ENCODE measurements around the gene RHBDL2. TPM values are rescaled to one million over a fixed set of nuclear protein-coding genes. Genes with fewer than 3 reads are reported as not detected.

Gene RHBDL2
- total and polyA plus RNA-seq, 2 donors (not counting 3 experiments of a cell fraction or from before 2014, with no cell fraction given) = 0.06 to 1.4 TPM

DNA sequence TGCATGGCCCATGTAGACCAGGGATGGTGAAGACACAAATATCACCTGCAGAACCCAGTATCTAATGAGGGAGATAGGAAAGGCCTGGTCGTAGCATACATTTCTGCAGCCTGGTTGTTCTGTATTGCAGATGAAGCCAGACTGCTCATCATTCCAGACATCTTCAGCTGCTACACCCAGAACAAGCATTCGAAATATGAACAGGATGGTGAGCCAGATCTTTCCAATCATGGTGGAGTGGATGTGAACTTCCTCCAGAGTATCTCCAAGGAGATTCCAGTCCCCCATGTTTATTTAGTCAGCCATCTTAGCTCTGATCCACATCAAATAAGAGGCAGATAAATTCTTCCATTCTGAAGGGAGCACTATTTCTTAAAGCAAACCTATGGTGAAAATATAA, 65.8 kb downstream of the RHBDL2 start:
- no peak for FAIRE-seq
- dilution Hi-C loops (cut with MboI; ENCODE audit: extremely low pct_ligation_motif_present, low sequenced_read_pairs) (no loop called here), intact Hi-C loops (cut with micrococcal nuclease) (no loop called here)
- Histone ChIP-seq H3K4me1 (ENCODE audit: control insufficient read depth, extremely low read depth, insufficient read depth, low read length) (peaks cover 12% of the 10 kb centered on the region), H3K9me3 (replicated peaks; ENCODE audit: control insufficient read depth, insufficient read depth, low read length) (no peaks in the 10 kb centered on the region), H3K9ac (replicated peaks; ENCODE audit: extremely low read depth, insufficient read depth, low read length) (no peak overlapping the region), H3K27me3 (ENCODE audit: control insufficient read depth in 2 of 2, insufficient read depth in 2 of 2, low read length in 2 of 2) (no peaks in the 10 kb centered on the region), H3K4me2 (ENCODE audit: insufficient read depth, low read length) (no peak overlapping the region), H3K27ac (ENCODE audit: insufficient read depth, low read depth, low read length) (no peak overlapping the region), H4K20me1 (replicated peaks; ENCODE audit: control insufficient read depth, extremely low read depth, insufficient read depth, low read length) (no peaks in the 10 kb centered on the region), H3K4me3 (replicated peaks in 1 of 3; ENCODE audit: insufficient read depth in 1 of 3, low read depth in 1 of 3, low read length in 3 of 3) (no peak overlapping the region), H3K9me1 (replicated peaks; ENCODE audit: control insufficient read depth, extremely low read depth, insufficient read depth, low read length) (no peaks in the 10 kb centered on the region), H2AFZ (ENCODE audit: low read depth, low read length) (no peak overlapping the region), H3K79me2 (ENCODE audit: control insufficient read depth, insufficient read depth, low read length) (peaks cover 8% of the 10 kb centered on the region), H3K36me3 (ENCODE audit: control insufficient read depth in 2 of 2, extremely low read depth in 1 of 2, insufficient read depth in 2 of 2, low read length in 2 of 2) (no peaks in the 10 kb centered on the region)
- POLR2A ChIA-PET = no interaction called here
- CTCF ChIA-PET = interaction anchor here (1.6 kb wide), 1 partner anchor 216 kb away, joined by 4 read pairs; no protein-coding TSS in a partner anchor
- DNase-seq (ENCODE audit: low read depth, low spot score) = no peak
- TF ChIP-seq, protein P1, sequence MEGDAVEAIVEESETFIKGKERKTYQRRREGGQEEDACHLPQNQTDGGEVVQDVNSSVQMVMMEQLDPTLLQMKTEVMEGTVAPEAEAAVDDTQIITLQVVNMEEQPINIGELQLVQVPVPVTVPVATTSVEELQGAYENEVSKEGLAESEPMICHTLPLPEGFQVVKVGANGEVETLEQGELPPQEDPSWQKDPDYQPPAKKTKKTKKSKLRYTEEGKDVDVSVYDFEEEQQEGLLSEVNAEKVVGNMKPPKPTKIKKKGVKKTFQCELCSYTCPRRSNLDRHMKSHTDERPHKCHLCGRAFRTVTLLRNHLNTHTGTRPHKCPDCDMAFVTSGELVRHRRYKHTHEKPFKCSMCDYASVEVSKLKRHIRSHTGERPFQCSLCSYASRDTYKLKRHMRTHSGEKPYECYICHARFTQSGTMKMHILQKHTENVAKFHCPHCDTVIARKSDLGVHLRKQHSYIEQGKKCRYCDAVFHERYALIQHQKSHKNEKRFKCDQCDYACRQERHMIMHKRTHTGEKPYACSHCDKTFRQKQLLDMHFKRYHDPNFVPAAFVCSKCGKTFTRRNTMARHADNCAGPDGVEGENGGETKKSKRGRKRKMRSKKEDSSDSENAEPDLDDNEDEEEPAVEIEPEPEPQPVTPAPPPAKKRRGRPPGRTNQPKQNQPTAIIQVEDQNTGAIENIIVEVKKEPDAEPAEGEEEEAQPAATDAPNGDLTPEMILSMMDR (IDR thresholded peaks at IDR 0.05; ENCODE audit: extremely low read depth in 1 of 2, insufficient read depth in 1 of 2, low read depth in 1 of 2, low read length in 2 of 2) = no peak
- TF ChIP-seq, protein P2, sequence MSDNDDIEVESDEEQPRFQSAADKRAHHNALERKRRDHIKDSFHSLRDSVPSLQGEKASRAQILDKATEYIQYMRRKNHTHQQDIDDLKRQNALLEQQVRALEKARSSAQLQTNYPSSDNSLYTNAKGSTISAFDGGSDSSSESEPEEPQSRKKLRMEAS (IDR thresholded peaks at IDR 0.05; ENCODE audit: insufficient read depth, insufficient read length) = no peak
- TF ChIP-seq MYC (IDR thresholded peaks at IDR 0.05; ENCODE audit: low read depth, low read length) (no peak), POLR2A (IDR thresholded peaks at IDR 0.05; ENCODE audit: low read depth, low read length) (no peak), FOS (IDR thresholded peaks at IDR 0.05; ENCODE audit: borderline replicate concordance, insufficient read depth, low read length) (no peak), GATA2 (IDR thresholded peaks at IDR 0.05; ENCODE audit: insufficient read depth, insufficient read length, low read depth, low read length) (no peak), JUN (IDR thresholded peaks at IDR 0.05; ENCODE audit: borderline replicate concordance, insufficient read depth, insufficient read length, low read depth) (no peak), POLR2AphosphoS5 (IDR thresholded peaks at IDR 0.05; ENCODE audit: insufficient read depth, low read depth, low read length) (no peak), EZH2 (IDR thresholded peaks at IDR 0.05; ENCODE audit: borderline replicate concordance, low read depth, low read length, severe bottlenecking) (no peak)
- BruUV-seq (replicated peaks) = no TSS peak
